AML-193 (cell line): ENCODE data around the gene SPAG17.

ENCODE experiments used
- DNase-seq, 2 experiments: peaks; one replicate each; lab custom pipeline; 2025; lab: John Stamatoyannopoulos, UW

SPAG17 gene

DNA sequence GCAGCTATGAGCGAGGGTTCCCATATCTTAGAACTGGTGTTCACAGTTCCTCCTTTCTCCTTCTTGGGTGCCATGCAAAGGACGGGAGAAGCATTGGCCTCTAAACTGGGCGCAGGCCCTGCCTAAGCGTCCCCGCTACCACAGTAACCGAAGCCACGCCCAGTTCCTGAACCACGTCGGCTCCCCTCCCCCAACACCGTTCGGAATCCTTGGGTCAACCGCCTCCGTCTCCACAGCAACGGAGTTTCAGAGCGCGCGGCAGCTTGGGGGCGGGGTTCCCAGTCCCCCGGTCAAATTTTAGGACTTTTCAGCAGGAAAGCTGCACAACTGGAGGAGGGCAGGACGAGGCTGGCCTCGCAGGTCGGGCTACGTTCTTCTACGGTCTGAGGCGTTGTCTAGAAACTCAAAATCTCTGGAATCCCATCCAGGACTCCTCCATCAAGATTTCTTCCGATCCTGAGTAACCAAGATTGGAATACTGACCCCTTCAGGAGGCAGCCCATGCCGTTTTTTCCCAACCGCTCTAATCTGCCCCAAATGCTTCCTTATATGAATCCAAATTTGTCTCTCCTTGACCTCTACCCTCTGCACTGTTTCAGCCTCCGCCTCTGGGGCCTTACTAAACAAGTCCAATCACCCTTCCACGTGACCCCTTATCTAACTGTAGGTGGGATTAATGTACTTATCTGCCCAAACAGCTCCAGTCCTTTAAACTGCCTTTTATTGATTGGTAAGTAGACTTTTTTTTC is at the start of gene SPAG17:
Gene SPAG17, minus strand, starts transcription at position 145 of the 749 bp plus-strand sequence. Its CDS starts 71 bp downstream, at position 74.
- no peak for DNase-seq

DNA sequence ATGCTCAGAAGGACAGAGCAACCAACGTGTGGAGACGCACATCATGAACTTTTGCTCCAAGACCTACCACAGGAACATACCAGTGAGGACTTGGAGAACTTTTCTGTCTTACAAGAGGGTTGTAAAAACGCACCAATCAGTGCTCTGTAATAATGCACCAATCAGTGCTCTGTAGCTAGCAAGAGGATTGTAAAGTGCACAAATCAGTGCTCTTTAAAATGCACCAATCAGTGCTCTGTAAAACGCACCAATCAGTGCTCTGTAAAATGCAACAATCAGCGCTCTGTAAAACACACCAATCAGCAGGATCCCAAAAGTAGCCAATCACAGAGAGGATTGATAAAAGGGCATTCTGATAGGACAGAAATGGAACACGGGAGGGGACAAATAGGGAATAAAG is 40.4 kb upstream of the SPAG17 start:
- DNase-seq = no peak

DNA sequence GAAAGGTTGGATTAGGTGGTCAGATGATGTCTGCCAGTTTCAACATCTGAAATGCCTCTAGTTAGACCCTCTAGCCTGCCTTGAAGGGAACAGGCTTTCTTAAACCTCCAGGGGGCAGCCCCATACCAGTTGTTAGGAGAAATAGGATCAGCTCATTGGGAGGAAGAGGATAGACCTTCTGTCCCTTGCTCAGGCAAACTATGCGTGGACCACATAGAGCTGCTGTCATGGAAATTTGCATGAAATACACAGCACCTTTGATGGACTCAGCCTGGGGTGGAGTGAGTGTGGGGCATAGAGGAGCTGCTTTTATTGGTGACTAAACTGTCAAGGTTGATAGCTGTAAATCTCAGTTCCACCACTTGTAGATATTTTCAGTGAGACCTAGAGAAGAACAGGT is 38.4 kb upstream of the SPAG17 start:
- DNase-seq = no peak

GRCh38 chr1:118219438-118219837 is 34.4 kb upstream of the SPAG17 start:
- DNase-seq = no peak

DNA sequence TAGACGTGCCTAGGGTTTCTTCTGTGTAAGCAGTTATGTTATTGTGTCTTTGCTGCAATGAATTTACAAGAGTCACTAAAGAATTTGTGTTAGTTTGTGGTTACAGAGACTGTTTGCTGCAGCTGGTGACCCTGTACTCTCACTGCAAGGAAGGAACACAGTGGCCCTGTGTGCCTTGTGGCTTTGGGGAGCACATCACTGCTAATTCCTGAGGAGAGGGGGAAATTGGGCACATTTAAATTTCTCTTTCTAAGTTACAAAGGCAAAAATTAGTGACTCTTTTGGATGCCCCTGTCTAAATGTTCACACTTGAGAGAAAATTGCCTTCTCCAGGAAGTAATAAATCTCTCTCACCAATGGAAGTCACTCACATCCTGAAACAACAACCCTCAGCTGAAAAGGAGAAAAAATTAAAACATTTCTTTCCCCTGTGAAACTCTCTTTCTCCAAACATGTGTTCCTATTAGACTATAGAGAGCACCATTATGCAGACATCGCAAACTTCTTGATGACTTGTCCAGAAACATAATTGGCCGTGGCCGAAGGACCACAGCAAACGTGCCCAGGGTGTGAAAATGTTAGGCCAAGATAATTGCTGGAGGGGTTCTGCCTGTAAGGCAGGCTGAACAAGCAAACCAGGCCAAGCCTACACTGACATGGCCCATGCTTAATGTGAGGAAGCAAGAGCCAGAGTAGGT is 32.3 kb upstream of the SPAG17 start:
- DNase-seq = no peak

GRCh38 chr1:118214866-118215265 is 29.8 kb upstream of the SPAG17 start:
- no peak for DNase-seq

DNA sequence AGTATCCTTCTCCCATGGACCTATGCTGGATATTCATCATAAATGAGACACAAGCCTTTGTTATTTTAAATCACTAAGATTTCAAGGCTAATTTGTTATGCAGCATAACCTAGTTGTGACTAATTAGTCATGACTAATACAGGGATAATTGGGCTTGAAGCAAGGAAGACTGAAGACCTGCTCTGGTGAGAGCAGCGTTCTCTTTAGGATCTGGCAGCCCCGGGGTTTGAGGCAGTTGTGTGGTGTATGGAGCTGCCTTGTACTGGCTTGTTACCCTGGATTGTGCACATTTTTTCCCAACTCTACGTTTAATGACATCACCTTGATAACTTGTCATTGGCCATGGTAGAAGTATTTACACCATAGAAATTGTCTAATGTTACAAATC is 25.7 kb upstream of the SPAG17 start:
- DNase-seq = no peak

DNA sequence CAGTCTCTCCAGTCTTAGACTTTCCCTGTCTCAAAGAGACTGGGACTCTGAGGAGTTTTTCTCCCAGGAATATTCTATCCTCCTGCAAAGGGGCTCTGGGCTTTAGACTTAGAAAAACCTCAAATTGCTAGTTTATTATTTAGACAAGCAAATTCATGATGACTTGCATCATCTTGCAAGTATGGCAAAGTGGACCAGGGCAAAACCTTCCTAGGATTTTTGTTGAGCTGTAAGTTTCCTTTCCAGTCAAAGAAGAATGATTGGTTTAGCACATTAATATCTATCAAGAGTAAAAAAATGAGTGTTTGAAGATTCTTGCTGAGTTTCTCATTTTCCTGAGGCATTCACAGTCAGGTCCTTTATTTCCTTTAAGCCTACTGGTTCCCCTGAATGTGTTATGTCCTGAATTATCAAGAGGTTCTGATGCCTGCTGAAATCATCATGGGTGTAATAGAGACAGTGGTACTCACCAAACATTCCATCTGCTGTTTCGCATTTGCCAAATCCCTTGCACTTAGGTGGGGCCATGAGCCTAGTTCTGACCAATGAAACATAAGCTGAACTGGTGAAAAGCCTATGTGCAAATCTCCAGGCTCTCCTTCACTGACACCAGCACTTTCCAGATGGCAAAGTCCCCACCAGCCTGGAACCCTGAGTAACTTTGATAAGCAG is 25.2 kb upstream of the SPAG17 start:
- no peak for DNase-seq

DNA sequence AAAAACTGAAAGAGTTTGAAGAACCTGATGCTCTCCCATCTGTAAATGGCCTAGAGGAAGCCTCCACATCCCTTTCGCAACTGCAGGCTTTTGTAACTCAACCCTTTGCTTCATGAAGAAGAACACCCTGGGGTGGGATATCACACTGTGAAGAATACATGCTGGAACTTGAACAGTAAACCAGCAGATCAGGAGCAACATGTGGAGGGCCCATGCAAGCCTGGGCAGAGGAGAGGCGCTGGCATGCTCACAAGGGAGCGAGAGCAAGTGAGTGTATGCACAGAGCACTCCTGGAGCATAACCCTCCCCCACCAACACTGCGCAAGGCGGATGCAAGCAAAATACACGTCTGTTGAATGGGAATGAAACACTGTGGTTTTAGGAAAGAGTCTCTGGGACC is 24.6 kb upstream of the SPAG17 start:
- no peak for DNase-seq

GRCh38 chr1:118206966-118207365 is 21.9 kb upstream of the SPAG17 start:
- no peak for DNase-seq

DNA sequence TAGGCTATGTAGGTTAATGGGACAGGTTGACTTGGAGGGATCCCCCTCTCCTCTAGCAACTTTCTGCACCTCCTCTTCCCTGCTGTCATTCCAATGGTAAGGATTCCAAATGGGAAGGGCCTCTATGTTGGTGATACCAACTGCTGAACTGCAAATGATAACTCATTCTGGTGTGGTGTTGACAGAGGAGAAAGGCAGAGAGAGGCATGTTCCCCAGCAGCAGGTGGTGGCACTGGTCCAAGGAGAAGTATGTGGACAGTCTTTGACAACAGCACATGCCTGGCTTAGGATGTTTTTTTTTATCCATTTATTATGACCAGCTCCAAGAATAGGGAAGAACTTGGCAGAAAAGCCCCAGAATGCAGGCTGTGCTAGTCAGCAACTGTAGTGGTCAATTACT is 19.6 kb upstream of the SPAG17 start:
- DNase-seq = no peak

- no peak for DNase-seq
Measured at GRCh38 chr1:118204105-118204504, 19.1 kb upstream of the SPAG17 start.

- no peak for DNase-seq
Measured at GRCh38 chr1:118202076-118202608, 17.1 kb upstream of the SPAG17 start.

GRCh38 chr1:118201524-118201923 is 16.5 kb upstream of the SPAG17 start:
- no peak for DNase-seq

- no peak for DNase-seq
Measured at GRCh38 chr1:118200836-118201235, 15.8 kb upstream of the SPAG17 start.

DNA sequence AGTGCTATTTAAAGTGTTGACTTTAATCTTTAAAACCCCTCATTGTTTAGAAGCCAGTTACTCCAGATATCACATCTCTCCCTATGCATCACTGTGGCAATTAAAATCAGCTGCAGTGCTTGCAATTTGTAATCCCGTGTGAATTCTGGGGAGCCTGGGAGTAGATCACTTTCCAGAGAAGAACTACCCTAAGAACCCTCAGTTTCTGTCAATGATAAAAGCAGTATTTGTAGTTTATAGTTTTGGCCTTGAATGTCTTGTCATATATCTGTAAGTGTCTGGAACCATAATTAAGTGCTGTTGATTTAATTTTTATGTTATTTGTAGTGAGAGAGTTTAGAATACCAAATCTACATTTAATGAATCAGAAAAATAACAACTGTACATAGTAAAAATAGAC is 5.5 kb upstream of the SPAG17 start:
- no peak for DNase-seq

DNA sequence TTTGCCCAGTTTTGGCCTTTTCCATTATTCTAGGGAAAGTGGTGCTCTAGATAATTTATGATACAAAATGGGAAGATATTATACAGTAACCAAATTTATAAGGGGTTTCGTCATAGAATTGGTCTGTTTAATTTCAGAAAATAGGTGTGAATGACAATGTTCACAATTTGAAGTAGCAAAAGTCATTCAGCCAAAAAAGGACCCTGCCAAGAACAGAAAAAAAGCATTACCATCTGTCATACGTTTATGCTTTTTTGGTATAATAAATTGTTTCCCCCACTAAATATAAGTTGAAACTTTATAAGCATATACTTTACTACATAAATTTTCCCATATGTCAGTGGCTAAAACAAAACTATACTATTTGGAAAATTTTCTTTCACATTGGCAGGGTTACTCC is 4.5 kb upstream of the SPAG17 start:
- DNase-seq = no peak

DNA sequence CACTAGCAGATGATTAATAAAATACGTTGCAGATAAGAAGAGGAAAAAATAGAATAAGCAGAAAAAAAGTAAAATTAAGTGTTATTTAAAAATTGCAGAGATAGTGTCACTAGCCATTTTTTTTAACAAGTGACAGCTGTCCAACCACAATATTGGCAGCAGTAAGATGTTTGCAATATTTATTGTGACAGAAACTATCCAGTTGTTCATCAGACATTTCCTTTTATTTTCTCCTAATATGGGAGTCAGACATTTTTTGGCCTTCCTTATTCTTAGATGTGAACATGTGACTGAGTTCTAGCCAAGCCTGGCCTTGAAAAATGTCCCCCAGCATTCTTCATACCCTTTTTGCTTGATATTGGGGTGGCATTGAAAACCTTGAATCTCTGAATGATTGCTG is 3.4 kb upstream of the SPAG17 start:
- no peak for DNase-seq

DNA sequence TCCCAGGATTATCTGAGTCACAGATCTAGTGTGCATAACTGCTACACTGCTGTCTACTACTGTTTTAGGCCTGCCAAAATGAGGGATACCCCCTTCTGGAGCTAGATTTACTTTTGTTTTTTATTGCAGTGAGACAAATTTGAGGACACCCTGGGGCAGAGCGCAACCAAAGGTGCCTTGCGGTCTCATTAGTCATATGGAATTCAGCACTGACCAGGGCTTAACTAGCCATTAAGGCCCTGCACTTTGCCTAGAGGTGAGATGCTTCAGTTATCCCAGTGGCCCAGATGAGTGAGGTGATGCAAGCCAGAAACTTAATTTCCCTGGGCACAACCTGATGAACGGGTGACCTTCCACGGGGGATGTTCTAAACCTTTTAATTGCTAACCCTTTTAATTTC is 998 bp upstream of the SPAG17 start:
- no peak for DNase-seq

DNA sequence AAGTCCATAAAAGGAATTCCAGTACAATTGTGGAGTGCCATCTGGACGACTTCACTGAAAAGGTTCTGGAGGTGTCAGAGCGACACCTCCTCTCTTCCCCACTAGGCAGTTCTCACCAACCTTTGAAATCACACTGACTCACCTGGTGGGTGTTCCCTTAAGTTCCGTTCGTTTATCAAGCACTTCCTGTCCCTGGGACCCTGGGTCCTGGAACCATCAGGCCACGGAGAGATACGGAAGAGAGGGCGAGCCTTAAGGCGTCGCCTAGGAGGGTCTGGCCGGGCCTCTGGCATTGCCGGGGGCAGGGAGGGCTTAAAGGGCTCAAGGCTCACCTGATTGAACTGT is 317 bp downstream of the SPAG17 start:
- DNase-seq = no peak

DNA sequence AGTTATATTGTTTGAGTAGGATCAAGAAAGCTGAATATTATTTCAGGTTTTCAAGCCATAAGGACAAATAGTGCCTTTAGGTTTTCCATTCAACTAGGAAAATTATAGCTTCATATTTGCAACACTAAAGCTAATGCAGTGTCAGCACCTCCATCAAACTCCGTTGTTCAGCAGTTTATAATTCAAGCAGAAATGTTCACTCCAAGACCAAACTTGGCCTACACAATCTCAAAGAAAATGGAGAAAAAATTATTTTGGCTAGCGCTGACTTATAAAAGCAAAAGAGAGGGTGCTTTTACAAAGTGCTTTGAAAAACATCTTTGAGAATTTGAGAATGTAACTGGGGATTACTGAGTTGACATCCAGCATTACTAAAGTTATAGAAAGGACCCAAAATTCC is 1.4 kb downstream of the SPAG17 start:
- no peak for DNase-seq

GRCh38 chr1:118177998-118178397 is 7.0 kb downstream of the SPAG17 start:
- DNase-seq = no peak

DNA sequence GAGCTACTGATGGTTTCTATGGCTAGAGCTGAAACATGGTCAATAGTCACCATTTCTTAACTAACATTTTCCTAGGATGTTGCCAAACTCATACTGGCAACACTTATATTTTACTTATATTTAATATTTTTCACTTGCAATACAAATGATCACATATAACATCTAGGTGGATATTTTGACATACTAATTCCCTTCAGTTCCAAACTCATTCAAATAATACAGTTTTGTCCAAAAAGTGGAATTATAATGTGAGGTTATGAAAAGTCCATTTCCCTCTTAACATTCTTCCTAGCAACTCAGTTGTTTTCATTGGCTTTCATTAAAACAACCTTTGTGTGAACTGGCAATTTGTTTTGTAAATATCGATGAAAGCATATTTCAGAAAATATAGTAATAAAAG is 16.0 kb downstream of the SPAG17 start:
- no peak for DNase-seq
